ENCODE measurements around the gene SRGAP2.
"Not testable (repeated sequence)": the region's sequence is repeated elsewhere in the genome, so short reads cannot be mapped to it uniquely, and the experiment has no call there.

Gene SRGAP2

GRCh38 chr1:206252680-206253335 is 49.5 kb downstream of the SRGAP2 start:
- DNase-seq, result not testable (repeated sequence)
